Glutamatergic neuron (in vitro differentiated cells): Measurements from ENCODE around the gene ELMOD1. TPM values are rescaled to one million over a fixed set of nuclear protein-coding genes. Genes with fewer than 3 reads are reported as not detected.

ENCODE experiments used
- DNase-seq: peaks from one replicate; pipeline ENCODE4 v3.0.0; 2022
- H3K27ac Mint-ChIP-seq: one replicate; pipeline ENCODE4 v1.8.0; 2020; ENCODE audit warnings: mild to moderate bottlenecking, mixed read lengths, inconsistent platforms; ENCODE audit not compliant: unreplicated experiment
- H3K27me3 Mint-ChIP-seq: one replicate; pipeline ENCODE4 v1.8.0; 2020; ENCODE audit warnings: mild to moderate bottlenecking, moderate library complexity, mixed read lengths, inconsistent platforms; ENCODE audit not compliant: unreplicated experiment
- H3K36me3 Mint-ChIP-seq: one replicate; pipeline ENCODE4 v1.8.0; 2020; ENCODE audit warnings: mild to moderate bottlenecking, mixed read lengths, inconsistent platforms; ENCODE audit not compliant: unreplicated experiment
- H3K4me1 Mint-ChIP-seq: one replicate; pipeline ENCODE4 v1.8.0; 2020; ENCODE audit warnings: mild to moderate bottlenecking, low read depth, mixed read lengths, inconsistent platforms; ENCODE audit not compliant: unreplicated experiment
- H3K4me3 Mint-ChIP-seq: one replicate; pipeline ENCODE4 v1.8.0; 2020; ENCODE audit warnings: mild to moderate bottlenecking, mixed read lengths, inconsistent platforms; ENCODE audit not compliant: unreplicated experiment
- H3K9me3 Mint-ChIP-seq: one replicate; pipeline ENCODE4 v1.8.0; 2020; ENCODE audit warnings: mild to moderate bottlenecking, moderate library complexity, mixed read lengths, inconsistent platforms; ENCODE audit not compliant: unreplicated experiment
- CTCF ChIP-seq: fragments of 200-600 bp; sonication (generic); IDR thresholded peaks from one replicate; pipeline ENCODE4 v1.5.0; 2021; ENCODE audit not compliant: partially characterized antibody, unreplicated experiment
- long read RNA-seq: library from polyadenylated mRNA; unstranded; transcript quantifications from one replicate; pipeline ENCODE4 v2.0.0, GENCODE V29; 2020; ENCODE audit not compliant: unreplicated experiment
- total RNA-seq: library from RNA; stranded (reverse); fragmentation: NEBNext Ultra II Directional; extraction: Animal tissue kit (Norgen Biotek cat#: 25700); gene quantifications from one replicate; pipeline ENCODE4 v1.2.1, GENCODE V29; 2021; ENCODE audit not compliant: unreplicated experiment

The ELMOD1 gene
- total RNA-seq = 0.81 TPM
- long read RNA-seq = 0 reads

GRCh38 chr11:107590460-107591377 lies at the start of gene ELMOD1:
Gene ELMOD1 (plus strand): TSS chr11:107591147. CDS start chr11:107618190, 27,043 bp downstream.
- Mint-ChIP-seq H3K4me1 (peaks cover 11% of the 10 kb centered on the region), H3K27ac (no peak within 1 kb of the TSS), H3K9me3 (peaks cover 9% of the 10 kb centered on the region), H3K4me3 (peak within 1 kb of the TSS; percentile 91), H3K27me3 (peaks cover 25% of the 10 kb centered on the region), H3K36me3 (no peaks in the 10 kb centered on the region)
- peak; percentile 83 for DNase-seq
- TF ChIP-seq CTCF = no peak

- DNase-seq = no peak
- no peaks in the 10 kb centered on the region for H3K27me3 Mint-ChIP-seq
- H3K36me3 Mint-ChIP-seq = no peaks in the 10 kb centered on the region
- no peaks in the 10 kb centered on the region for H3K9me3 Mint-ChIP-seq
- no peak overlapping the region for H3K27ac Mint-ChIP-seq
- TF ChIP-seq CTCF = no peak
- no peak overlapping the region for H3K4me3 Mint-ChIP-seq
- H3K4me1 Mint-ChIP-seq = peaks cover 4% of the 10 kb centered on the region
Measured at GRCh38 chr11:107545101-107545514, 45.8 kb upstream of the ELMOD1 start.

- H3K4me3 Mint-ChIP-seq = no peak overlapping the region
- TF ChIP-seq CTCF = no peak
- H3K27me3 Mint-ChIP-seq = no peaks in the 10 kb centered on the region
- H3K36me3 Mint-ChIP-seq = no peaks in the 10 kb centered on the region
- no peak for DNase-seq
- peaks cover 6% of the 10 kb centered on the region for H3K4me1 Mint-ChIP-seq
- no peak overlapping the region for H3K27ac Mint-ChIP-seq
- no peaks in the 10 kb centered on the region for H3K9me3 Mint-ChIP-seq
Measured at GRCh38 chr11:107547961-107548360, 43.0 kb upstream of the ELMOD1 start.

- peak; percentile 81 for TF ChIP-seq CTCF
- Mint-ChIP-seq H3K4me1 (peaks cover 6% of the 10 kb centered on the region), H3K9me3 (no peaks in the 10 kb centered on the region), H3K27me3 (no peaks in the 10 kb centered on the region), H3K27ac (no peak overlapping the region), H3K4me3 (no peak overlapping the region), H3K36me3 (no peaks in the 10 kb centered on the region)
- DNase-seq = no peak
Measured at GRCh38 chr11:107549253-107549953, 41.5 kb upstream of the ELMOD1 start.

GRCh38 chr11:107549954-107550285 lies 41.0 kb upstream of the ELMOD1 start:
- no peaks in the 10 kb centered on the region for H3K36me3 Mint-ChIP-seq
- no peaks in the 10 kb centered on the region for H3K9me3 Mint-ChIP-seq
- no peak overlapping the region for H3K27ac Mint-ChIP-seq
- no peak overlapping the region for H3K4me3 Mint-ChIP-seq
- TF ChIP-seq CTCF = no peak
- no peaks in the 10 kb centered on the region for H3K27me3 Mint-ChIP-seq
- H3K4me1 Mint-ChIP-seq = peaks cover 6% of the 10 kb centered on the region
- DNase-seq = no peak
